ENCODE results near the gene HYAL2.

GRCh38 chr3:50288387-50289007, 34.0 kb downstream of the HYAL2 start:
- TF ChIP-seq CTCF (IDR thresholded peaks at IDR 0.05): no peak
- no peak for TF ChIP-seq POLR2A (IDR thresholded peaks at IDR 0.05)

Measured in esophagus squamous epithelium (tissue), 4 donors.